Suprapubic skin (tissue), 4 donors: ENCODE data around the gene MCC. TPM values are rescaled to one million over a fixed set of nuclear protein-coding genes. Genes with fewer than 3 reads are reported as not detected.

Experiments used
- DNase-seq, 2 donors: peaks; one replicate each; pipeline ENCODE4 v3.0.0-alpha.2; 2019; ENCODE audit warnings: low spot score in 2 of 2
- H3K27ac ChIP-seq: fragments of 200-600 bp; sonication (generic); one replicate; pipeline ENCODE4 v1.5.1; 2019
- H3K27me3 ChIP-seq: fragments of 200-600 bp; sonication (generic); one replicate; pipeline ENCODE4 v1.5.1; 2019
- H3K36me3 ChIP-seq: fragments of 200-600 bp; sonication (generic); one replicate; pipeline ENCODE4 v1.5.1; 2019
- H3K4me1 ChIP-seq: fragments of 200-600 bp; sonication (generic); one replicate; pipeline ENCODE4 v1.5.1; 2019
- H3K4me3 ChIP-seq: fragments of 200-600 bp; sonication (generic); one replicate; pipeline ENCODE4 v1.5.1; 2019; ENCODE audit warnings: mild to moderate bottlenecking
- H3K9me3 ChIP-seq: fragments of 200-600 bp; sonication (generic); one replicate; pipeline ENCODE4 v1.5.1; 2019
- CTCF ChIP-seq, 2 donors: fragments of 200-600 bp in 1 of 2; fragments of 450-650 bp in 1 of 2; sonication (generic) in 1 of 2; IDR thresholded peaks; one replicate each; pipeline ENCODE4 v1.5.1; 2016 to 2019; ENCODE audit warnings: antibody characterized with exemption in 2 of 2, mild to moderate bottlenecking in 1 of 2, moderate library complexity in 1 of 2
- EP300 ChIP-seq: sonication (generic); formaldehyde crosslinking; IDR thresholded peaks from one replicate; pipeline ENCODE4 v1.6.1; 2017; ENCODE audit warnings: antibody characterized with exemption
- POLR2A ChIP-seq, 2 donors: fragments of 450-650 bp; IDR thresholded peaks; one replicate each; pipeline ENCODE4 v1.6.1; 2017; ENCODE audit warnings: antibody characterized with exemption in 2 of 2, mild to moderate bottlenecking in 2 of 2, moderate library complexity in 2 of 2
- POLR2AphosphoS5 ChIP-seq, 3 donors: sonication (generic); formaldehyde crosslinking; IDR thresholded peaks; one replicate each; pipeline ENCODE4 v1.6.1; 2017; ENCODE audit warnings: antibody characterized with exemption in 3 of 3
- WGBS: methylation state at CpG from one replicate; pipeline ENCODE4 v1.1.5; 2018; 5-methylcytosine and 5-hydroxymethylcytosine counted together
- total RNA-seq, 4 donors: library from RNA; depleted of rRNA; stranded (reverse); fragments of >200 nt; gene quantifications; one replicate each; pipeline ENCODE4 v1.1.0, GENCODE V29; 2016

MCC gene
- total RNA-seq, 4 donors from 2014 or later = 67.7 to 105 (median 86.6) TPM

- Histone ChIP-seq H3K36me3 (no peaks in the 10 kb centered on the region), H3K9me3 (no peaks in the 10 kb centered on the region), H3K27me3 (no peaks in the 10 kb centered on the region), H3K4me3 (no peak overlapping the region), H3K4me1 (peaks cover 60% of the 10 kb centered on the region), H3K27ac (peak overlapping the region; percentile 72)
- DNase-seq = no peak
- TF ChIP-seq CTCF (IDR thresholded peaks at IDR 0.05) (no peak), POLR2AphosphoS5 (IDR thresholded peaks at IDR 0.05) (no peak), POLR2A (IDR thresholded peaks at IDR 0.05) (no peak), EP300 (no peak)
- 39% methylated on average over 4 of the region's 4 CpGs for WGBS
Observed at GRCh38 chr5:113230711-113231652, 257.3 kb downstream of the MCC start.

- Histone ChIP-seq H3K4me3 (no peak overlapping the region), H3K4me1 (peaks cover 31% of the 10 kb centered on the region), H3K36me3 (no peaks in the 10 kb centered on the region), H3K9me3 (no peaks in the 10 kb centered on the region), H3K27ac (no peak overlapping the region), H3K27me3 (no peaks in the 10 kb centered on the region)
- TF ChIP-seq POLR2AphosphoS5 (IDR thresholded peaks at IDR 0.05) (no peak), EP300 (no peak), POLR2A (IDR thresholded peaks at IDR 0.05) (no peak), CTCF (IDR thresholded peaks at IDR 0.05) (no peak)
- no peak for DNase-seq
- WGBS = 62% methylated on average over 3 of the region's 3 CpGs
Observed at GRCh38 chr5:113227798-113228197, 260.5 kb downstream of the MCC start.

- Histone ChIP-seq H3K4me1 (peaks cover 15% of the 10 kb centered on the region), H3K36me3 (no peaks in the 10 kb centered on the region), H3K27ac (no peak overlapping the region), H3K27me3 (no peaks in the 10 kb centered on the region), H3K4me3 (no peak overlapping the region), H3K9me3 (no peaks in the 10 kb centered on the region)
- 85% methylated on average over 1 of the region's 1 CpG for WGBS
- TF ChIP-seq CTCF (IDR thresholded peaks at IDR 0.05) (no peak), EP300 (no peak), POLR2A (IDR thresholded peaks at IDR 0.05) (no peak), POLR2AphosphoS5 (IDR thresholded peaks at IDR 0.05) (no peak)
- no peak for DNase-seq
Observed at GRCh38 chr5:113226116-113226736, 262.0 kb downstream of the MCC start.

GRCh38 chr5:113225259-113225658 lies 263.0 kb downstream of the MCC start:
- Histone ChIP-seq H3K27me3 (no peaks in the 10 kb centered on the region), H3K9me3 (no peaks in the 10 kb centered on the region), H3K4me3 (no peak overlapping the region), H3K36me3 (no peaks in the 10 kb centered on the region), H3K4me1 (peaks cover 6% of the 10 kb centered on the region), H3K27ac (no peak overlapping the region)
- DNase-seq = no peak
- TF ChIP-seq CTCF (IDR thresholded peaks at IDR 0.05) = no peak
- TF ChIP-seq POLR2AphosphoS5 (IDR thresholded peaks at IDR 0.05) = no peak
- no peak for TF ChIP-seq POLR2A (IDR thresholded peaks at IDR 0.05)
- no peak for TF ChIP-seq EP300
- 88% methylated on average over 2 of the region's 2 CpGs for WGBS

GRCh38 chr5:113224605-113225065 lies 263.6 kb downstream of the MCC start:
- Histone ChIP-seq H3K36me3 (no peaks in the 10 kb centered on the region), H3K27me3 (no peaks in the 10 kb centered on the region), H3K9me3 (no peaks in the 10 kb centered on the region), H3K27ac (no peak overlapping the region), H3K4me1 (peaks cover 2% of the 10 kb centered on the region), H3K4me3 (no peak overlapping the region)
- DNase-seq = no peak
- TF ChIP-seq CTCF (IDR thresholded peaks at IDR 0.05) = no peak
- no peak for TF ChIP-seq POLR2AphosphoS5 (IDR thresholded peaks at IDR 0.05)
- no peak for TF ChIP-seq EP300
- no peak for TF ChIP-seq POLR2A (IDR thresholded peaks at IDR 0.05)
- 82% methylated on average over 4 of the region's 4 CpGs for WGBS
